CD4-positive, alpha-beta T cell treated with Interferon alpha-2 for 1 hour (primary cell): ENCODE results near the gene CCDC171.

ENCODE experiments used
- DNase-seq, 2 donors: peaks; one replicate each; pipeline ENCODE4 v3.0.0-alpha.2; 2020 to 2022

The CCDC171 gene

DNA sequence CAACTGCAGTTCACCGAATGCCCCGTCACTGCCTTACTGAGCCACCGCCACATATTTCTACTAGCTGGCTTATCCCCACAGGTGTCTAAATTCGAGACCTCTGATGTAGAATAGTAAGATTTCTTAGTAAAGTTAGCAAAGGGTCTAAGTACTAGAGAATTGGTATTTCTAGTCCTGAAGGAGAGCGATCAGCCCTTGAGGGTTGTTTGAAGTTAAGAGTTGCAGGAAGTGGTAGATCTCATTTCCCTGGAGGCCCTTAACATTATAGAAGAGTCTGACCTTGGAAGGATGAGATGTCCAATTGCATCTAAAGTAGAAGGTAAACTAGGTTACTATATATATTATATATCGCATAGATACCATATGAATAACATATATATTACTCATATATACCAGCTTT, 451.8 kb downstream of the CCDC171 start:
- DNase-seq = no peak

DNA sequence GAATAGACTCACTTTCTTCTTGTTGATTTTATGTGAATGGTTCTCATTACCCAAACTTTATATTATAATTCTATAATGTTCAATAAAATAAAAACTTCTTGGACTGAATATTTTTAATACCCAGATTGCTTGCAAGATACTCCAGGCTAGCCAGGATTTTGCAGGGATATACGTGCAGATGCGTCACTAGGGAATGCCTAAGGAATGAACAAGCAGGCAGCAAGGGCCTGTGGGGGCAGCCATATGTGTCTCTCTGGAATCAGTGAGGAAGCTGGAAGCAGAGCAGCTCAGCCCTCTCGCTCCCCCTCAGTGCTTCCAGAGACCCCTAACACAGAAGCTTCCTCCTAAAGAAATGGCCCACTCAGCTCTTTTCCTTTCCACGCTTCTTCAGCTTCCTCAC, 457.4 kb downstream of the CCDC171 start:
- no peak for DNase-seq

DNA sequence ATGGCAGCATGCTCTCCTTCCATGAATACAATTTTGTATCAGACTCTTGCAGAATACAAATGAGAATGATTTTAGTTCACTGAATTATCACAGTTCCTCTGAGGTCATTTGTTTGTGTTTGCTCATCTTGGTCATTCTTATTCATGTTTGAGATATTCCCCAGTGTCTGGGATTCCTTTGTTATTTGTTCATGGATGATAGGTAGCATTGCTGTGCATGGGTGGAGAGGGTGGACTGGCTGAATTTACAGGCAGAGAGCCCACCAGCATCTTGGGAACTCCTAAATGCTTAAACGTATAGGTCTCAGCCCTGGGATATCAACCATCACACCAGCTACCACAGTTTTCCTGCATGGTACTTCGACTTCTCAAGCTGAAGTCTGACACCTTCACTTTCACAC, 459.8 kb downstream of the CCDC171 start:
- no peak for DNase-seq

DNA sequence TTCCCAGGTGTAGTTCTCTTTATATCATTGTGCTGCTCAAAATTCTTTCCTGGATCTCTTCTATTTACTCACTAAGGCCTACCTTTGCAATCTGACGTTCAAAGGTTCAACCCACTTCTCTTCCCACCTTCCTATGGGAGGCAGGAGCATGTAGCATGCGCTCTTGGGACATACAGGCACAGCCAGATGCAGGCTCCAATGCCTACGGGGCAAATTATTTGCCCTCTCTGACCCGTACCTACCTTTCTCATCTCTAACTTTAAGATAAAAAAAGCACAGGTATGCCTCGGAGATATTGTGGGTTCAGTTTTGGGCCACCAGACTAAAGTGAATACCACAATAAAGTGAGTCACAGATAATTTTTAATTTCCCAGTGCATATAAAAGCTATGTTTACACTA, 460.5 kb downstream of the CCDC171 start:
- DNase-seq = no peak

DNA sequence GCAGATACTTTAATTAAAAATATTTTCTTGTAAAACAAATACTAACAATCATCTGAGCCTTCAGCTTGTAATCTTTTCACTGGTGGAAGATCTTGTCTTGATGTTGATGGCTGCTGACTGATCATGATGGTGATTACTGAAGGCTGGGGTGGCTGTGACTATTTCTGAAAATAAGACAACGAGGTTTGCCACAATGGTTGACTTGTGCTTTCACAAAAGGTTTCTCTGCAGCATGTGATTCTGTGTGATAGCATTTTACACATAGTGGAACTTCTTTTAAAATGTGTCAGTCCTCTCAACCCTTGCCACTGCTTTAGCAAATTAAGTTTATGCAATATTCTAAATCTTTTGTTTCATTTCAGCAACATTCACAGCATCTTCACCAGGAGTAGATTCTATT, 461.0 kb downstream of the CCDC171 start:
- no peak for DNase-seq

DNA sequence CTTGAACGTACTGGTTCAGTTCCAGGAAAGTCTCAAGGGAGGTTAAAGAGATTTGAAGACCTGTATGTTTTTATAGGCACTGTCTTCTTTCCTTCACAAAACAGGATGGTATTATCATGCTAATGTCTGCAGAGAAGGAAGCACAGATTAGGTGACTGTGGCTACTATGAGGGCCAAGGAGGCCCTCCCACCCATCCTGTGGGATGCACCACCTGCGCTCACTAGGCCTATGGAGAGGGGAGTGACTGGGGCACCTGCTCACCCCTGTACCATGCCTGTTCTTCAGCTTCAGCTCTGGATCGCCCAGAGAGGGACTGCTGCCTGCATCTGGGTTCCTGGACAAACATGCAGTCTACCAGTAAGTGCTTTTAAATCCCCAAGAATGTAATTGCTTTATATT, 469.4 kb downstream of the CCDC171 start:
- DNase-seq = no peak

DNA sequence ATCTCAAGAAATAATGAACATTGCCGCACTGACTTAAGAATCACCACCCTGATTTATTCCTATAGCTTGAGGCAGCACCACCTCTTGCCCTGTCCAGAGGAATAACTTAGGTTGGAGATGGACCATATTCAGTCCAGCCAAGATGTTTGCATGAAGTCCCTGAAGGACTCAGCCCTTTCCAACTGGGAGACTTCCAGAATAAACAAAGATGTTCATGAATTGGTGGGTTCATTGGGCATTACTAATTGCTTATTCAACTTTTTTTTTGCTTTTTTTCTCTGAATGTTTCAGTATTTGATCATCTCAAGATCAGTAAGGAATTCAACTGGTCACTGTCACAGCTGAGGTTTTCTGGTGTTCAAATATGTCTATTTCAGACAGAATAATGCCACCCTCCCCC, 470.6 kb downstream of the CCDC171 start:
- DNase-seq = no peak
